Middle frontal gyrus (tissue), 1 donor: ENCODE results near the gene ANO2.

Experiments
- DNase-seq: peaks from one replicate; pipeline ENCODE4 v3.0.0-alpha.2; 2015; ENCODE audit warnings: low spot score; ENCODE audit errors: extremely low spot score

The ANO2 gene

DNA sequence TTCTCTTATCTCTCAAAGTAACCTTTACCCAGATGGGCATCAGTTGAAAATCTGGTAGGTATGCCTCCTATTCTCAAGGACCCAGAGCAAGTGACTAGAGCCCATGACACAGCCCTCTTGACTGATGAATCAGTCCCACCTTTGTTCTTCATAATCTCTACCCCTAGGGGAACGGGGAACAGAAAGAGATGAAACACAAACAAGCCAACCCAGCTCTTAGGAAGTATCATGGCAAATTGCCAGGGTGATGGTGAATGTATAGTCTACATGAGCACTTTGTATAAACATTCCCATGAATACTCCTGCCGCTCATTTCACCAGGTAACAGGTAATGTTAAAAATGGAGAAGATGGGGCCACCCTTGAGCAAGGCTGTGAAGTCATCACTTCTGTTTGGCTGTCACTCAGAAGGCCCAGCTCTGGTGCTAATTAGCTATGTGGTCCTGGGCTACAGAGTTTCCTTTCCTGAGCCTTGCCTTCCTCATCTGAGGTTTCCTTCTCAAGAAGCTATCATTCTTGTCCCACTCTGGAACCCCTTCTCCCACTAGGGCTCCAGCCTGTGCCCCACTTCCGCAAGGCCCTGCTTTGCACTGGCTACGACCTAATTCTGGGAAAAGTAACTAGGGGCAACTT, 161.7 kb downstream of the ANO2 start:
- DNase-seq = no peak

DNA sequence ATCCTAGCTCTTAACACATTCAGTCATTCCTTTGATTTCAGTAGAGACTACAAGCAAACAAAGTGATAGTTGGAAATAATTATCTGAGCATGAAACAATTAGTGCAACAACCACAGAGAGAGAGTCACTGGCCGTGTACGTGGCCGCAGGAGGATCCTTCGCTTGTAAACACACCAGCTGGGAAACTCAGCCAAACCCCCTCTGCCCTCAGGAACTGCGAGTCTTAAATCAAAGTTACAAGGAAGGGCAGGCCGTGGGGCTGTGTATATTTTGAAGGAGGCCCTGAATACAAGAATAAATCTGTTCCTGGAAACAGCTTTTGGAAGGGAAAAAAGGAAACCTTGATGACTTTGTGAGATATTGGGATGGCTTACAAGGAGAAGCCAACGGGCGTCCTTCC, 164.5 kb downstream of the ANO2 start:
- DNase-seq = no peak

DNA sequence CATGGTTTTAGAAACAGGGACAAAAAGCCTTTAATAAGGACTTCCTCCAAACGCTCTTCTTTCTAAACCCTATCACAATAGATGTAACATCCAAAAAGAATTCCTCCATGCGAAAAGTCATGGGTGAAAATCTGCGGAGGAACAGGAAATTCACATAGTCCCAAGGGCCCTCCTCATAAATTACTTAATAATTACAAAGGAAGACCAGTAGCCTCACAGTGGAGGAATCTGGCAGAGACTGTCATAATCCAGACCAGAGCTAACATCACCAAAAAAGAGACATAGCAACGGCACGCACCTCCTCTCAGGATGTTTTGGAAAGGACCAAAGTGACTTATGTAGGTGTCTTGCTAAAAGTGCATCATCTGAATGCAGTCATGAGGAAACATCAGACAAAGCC, 165.7 kb downstream of the ANO2 start:
- no peak for DNase-seq

DNA sequence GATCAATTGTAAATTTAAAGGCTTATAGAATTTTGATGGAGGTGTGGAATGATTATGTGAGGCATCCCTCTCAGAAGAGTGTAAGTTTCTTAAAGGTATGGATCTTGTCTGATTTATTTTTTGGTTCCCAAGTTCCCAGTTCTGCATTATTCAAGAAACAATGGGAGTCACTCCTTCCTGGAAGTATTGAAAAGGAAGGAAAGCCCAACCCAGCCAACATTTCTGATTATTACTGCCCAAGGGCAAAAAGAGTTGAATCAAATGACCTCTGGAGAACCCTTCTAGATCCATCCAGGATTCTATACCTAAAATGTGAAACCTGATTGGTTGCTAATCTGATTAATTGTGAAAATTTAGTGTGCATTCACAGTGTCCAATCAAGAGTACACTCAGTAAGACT, 166.2 kb downstream of the ANO2 start:
- no peak for DNase-seq

DNA sequence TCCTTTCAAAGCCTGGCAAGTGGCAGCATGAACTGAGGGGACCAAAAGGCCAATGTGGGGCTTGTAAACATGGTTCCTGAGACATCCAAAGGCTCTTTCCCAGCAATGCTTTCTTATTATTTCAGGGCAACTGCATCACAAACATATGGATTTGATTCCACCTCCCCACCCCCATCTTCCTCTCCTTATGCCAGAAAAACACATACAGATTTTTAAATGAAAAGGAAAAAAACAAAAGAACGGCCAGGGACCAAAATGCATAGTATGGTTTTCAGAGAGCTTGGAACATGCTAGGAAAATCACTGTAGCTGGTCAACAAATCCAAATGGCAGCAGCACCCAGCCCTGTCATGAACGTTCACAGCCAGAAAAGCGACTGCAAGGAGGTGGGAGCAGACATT, 167.6 kb downstream of the ANO2 start:
- no peak for DNase-seq

DNA sequence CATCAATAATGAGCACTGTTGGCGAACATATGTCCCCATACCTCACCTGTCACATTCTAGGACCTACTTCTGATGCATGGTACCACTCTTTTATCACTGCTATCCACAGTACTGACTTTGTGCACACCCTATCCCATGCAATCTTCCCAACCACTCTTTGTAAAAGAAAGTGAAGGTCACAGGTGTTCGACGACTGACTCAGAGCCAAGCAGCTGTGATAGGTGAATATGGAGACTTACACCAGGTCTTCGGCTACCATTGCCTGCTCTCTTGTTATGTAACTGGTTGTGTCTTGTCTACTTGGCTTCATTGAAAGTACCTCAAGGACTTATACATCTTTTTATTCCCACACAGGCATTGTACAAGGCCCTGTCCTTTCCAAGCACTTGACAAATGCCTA, 169.0 kb downstream of the ANO2 start:
- DNase-seq = no peak

DNA sequence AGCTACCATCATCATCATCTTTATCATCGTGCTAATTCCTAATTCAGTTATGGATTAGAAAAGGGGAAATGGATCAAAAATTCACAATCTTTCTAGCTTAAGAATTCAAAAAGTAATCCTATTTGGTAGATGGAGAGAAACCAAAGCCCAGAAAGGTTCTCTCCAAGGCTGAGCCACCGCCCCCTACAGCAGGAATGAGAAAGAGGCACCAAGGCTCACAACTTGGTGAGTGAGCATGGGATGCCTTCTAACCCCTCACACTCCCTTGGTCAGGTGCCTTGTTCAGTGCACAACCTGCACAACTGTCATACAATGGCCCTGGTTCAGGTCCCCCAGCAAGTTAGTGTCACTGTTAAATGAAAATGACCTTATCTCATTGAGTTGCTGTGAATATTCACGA, 171.5 kb downstream of the ANO2 start:
- DNase-seq = no peak

DNA sequence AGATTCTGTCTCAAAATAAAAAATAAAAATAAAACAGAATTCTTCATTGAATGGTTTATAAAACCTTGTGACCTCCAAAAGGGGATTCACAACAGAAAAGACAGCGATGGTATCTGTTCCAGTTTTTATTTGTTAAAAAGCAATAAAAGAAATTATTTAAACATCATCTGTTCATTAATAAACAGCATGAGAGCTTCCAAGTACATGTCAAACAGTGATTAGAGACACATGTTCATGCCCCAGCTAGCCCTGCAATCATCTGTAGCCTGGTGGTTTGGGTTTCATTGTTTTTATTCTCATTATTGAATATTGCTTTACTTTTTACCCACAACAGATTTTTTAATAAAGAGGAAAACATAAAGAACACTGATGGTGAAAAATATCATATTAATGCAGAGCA, 173.3 kb downstream of the ANO2 start:
- DNase-seq = no peak

DNA sequence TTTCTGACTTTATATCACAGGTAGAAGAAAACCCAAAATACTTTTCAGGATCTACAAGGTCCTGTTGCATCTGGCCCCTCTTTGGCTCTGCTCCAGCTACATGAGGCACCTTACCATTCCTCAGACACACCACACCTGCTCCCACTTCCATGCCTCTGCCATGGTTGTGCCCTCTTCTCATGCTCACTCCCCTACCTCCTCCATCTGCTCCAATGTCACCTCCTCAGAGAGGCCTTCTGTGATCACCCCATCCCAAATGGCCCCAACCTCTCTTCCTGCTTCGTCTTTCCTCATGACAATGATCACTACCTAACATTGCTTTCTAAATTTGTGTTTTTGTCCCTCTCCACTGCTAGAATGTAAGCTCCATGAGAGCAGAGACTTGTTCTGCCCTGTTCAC, 174.3 kb downstream of the ANO2 start:
- no peak for DNase-seq

DNA sequence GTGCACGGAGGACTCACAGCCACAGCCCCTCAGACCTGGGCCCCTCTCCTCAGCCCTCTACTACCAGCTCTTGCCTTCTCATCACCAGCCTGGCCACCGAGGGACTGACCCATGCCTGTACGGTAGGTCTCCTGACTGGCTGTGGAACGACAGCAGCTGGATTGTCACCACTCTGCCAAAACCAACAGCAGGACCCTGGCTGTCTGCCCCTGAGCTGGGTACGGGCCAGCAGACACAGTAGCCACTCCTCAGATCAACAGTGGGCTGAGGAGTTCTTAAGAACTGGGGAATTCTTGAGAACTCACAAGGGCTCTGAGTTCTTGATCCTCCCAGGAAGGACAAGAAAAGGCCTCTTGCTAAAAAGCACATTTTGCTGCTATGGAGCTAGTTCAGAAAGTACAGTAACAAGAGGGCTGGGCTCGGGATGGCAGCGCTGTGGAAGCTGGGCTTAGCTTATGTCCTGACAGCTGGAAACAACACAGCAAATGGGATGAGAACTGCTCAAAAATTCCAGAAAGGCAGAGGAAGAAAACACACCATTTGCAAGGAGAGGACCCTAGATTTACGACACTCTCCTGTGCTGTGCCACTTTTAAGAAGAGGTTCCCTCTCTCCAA, 176.4 kb downstream of the ANO2 start:
- no peak for DNase-seq

DNA sequence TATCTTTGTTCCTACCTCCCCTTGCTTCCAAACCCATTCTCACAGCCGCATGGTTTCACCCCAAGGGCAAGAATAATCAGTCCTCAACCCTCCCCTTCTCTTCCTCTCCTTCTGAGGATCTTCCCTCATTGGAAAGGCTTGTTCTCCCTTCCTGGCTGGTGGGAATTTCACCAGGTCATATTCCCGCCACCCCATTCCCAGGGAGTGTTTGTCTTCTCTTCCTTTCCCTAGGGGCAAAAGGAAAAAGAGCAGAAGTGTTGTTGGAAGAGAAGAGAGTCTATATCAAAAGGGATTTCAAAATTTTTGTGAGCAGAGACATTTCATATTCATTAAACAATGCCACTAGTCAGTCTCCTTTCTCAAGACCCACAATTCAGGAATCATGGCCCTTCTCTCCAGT, 176.9 kb downstream of the ANO2 start:
- DNase-seq = no peak

DNA sequence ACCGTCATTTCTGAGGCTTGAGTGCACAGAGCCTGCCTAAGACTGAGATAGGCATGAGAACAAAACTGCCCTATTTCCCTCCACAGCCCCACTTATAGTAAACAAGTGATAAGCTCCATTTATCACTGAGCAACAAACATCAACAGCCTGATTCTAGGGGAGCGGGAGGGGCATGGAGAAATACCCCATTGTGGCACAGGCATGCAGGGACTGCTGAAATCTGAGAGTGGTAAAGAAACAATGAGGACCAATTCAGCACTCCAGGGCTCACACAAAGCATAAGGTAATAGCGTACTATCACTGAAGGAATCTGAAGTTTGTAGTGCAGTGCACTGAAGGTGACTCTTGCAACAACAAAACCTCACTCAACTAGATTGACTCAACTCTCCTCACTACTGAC, 186.7 kb downstream of the ANO2 start:
- DNase-seq = no peak

DNA sequence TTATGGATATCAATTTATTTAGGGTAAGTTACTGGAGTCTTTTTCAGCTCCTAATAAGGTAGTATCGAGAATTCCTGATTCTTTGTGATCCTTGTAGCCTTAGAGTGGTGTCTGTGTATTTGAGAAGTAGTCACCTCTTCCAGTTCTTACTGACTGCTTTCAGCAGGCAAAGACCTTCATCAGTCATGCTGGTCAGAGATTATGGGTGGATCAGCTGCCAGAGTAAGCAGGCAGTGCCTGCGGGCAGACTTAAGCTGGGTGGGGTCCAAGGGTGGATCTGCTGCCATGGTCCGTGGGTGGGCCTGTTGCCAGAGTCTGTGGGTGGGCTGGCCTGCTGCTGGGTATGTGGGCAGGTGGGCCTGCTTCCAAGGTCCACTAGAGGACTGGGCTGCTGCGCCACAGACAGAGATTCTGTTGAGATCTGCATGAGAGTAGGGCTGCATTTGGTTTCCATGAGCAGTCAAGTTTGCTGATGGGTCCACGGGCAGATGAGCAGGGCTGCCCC, 188.7 kb downstream of the ANO2 start:
- no peak for DNase-seq

DNA sequence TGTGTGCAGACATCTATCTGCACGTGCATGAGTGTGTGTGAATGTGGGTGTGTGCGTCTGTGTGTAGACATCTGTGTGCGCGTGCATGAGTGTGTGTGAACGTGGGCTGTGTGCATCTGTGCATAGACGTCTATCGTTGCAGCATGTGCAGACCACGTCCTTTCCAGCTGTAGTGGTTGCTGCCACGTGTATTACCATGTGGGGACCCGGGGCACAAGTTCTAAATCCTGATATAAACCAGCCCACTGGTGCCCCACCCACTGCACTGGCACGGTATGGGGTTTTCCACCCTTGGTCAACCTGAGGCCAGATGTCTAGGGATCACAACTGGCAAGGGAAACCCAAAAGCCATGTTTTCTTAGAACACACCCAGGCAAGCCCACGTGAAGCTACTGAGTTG, 197.0 kb downstream of the ANO2 start:
- DNase-seq = no peak

DNA sequence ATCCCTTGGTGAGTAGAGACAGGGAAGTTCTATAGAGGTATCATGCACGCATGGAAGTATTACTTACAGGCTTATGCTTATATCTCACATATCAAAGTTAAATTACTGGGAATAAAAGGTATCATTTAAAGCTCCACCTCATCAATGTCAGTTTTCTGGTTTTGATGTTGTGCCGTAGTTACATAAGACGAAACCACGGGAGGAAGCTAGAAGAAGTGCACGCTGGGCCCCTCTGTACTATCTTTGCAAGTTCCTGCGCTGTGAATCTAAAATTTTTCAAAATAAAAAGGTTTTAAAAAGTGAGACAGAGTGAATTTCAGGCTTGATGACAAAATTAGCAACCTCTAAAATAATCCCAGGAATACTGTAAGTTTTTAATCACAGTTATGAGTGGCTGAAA, 198.1 kb downstream of the ANO2 start:
- no peak for DNase-seq

DNA sequence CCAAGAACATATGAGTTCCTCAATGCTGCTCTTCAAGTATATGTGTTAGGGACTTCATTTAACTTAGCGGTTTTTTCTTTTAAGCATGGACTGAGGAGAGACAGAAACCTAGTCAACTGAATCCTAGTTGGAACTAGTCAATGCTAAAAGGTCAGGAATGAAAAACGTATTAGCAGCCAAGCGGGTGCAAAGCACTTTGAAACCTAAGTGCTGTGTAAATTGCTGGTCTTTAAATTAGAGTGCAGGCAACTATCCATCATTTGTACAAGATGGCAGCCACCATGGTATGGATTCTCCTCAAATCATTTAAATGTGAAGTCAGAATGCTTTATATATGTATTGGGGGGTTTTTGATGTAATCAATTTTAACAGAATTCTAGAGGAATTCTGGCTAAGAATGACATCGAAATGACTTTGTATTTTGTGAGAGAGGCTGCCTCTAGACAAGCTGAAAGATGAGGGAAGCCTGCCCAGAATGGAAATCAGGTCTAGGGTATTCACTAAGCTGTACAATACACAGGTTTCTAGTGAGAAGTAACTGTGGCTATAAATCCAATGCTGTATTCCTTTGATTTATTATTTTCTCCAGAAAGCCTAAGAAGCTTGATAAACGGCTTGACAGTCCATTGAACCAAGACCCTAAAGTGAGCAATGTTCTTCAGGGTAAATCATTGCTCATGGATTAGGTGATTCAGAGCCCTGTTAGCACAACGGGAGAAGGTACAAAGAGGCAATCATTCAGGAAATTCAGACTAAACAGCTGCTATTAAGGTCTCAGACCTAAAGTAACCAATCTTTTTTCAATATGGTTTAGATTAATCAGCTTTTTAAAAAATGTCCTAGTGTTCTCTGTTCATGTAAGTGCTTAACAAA, 198.8 kb downstream of the ANO2 start:
- no peak for DNase-seq

DNA sequence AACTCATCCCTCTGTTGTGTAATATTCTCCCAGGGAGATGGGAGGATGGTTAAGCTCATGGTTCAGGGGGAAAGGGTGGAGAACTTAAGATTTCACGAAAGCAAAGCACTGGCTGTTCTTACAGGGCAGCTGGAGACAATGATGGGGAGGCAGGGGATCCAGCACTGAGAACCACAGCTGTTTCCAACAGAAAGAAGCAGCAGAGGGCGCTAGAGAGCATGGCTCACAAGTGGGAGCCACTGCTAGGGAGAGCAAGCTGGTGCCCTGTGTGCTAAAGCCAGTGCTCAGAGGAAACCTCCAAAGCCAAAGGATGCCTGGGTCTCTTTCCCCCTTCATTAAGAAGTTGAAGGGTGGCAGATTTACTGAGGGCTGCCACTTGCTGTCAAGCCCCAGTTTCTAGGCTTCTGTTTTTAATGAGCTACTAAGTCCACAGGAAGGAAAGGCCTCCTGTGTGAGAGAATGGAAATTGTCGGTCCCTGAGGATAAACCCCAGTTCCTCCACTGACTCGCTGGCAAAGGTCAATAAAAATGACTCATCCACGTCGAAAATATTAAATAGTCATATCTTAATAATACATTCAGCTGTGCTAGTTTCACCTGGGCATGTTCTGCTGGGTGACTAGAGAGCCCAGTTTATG, 199.7 kb downstream of the ANO2 start:
- no peak for DNase-seq

DNA sequence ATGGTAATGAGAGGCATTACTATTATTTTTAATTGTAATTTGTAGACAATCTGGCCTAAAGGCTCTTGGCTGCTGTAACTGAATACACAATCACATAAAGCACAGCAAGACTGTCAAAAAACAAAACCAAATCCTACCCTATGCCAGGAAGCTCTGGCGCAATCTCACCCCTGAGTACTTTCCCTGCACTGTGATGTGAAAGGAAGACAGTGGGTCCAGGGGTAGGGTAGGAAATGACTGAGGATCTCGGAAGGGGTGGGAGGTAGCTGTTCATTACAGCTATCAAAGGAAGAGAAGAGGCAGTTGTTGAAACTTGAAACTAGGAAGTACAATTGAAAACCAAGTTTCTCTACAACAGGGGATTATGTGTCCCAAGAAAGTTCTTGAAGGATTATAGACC, 202.8 kb downstream of the ANO2 start:
- DNase-seq = no peak

DNA sequence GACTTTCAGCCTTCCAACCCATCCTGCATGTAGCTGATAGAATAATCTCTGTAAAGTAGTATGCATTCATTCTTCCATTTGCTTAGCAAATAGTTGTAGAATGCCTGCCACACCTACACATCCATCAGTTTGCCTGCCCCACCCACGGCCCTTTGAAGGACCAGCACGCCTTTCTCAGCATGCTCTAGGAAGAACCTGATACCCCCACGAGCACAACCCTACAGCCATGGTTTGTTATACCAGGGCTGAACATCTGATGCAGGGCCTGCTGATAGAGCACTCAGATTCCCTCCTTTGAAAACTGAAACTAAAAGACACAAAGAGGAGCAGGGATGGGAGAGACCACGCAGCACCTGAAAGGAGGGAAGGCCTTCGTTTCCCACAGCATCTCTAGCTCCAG, 205.1 kb downstream of the ANO2 start:
- DNase-seq = no peak

DNA sequence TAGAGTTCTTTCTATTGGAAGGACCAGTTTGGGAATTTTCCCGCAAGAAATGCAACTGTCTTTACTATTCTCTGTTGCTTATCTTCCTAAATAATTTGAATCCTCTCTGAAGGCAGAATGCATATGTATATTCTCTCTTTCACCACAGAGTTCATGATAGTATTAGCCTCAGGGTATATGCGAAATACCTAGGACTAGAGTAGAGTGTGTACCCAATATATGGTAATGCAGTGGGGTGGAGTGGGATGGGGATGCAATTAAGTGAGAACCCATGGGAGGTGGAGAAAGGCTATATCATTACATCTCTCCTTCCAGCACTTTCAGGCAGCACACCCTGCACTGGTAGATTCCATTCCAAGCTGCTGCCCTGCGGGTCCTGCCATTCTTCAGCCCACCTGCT, 207.3 kb downstream of the ANO2 start:
- DNase-seq = no peak

DNA sequence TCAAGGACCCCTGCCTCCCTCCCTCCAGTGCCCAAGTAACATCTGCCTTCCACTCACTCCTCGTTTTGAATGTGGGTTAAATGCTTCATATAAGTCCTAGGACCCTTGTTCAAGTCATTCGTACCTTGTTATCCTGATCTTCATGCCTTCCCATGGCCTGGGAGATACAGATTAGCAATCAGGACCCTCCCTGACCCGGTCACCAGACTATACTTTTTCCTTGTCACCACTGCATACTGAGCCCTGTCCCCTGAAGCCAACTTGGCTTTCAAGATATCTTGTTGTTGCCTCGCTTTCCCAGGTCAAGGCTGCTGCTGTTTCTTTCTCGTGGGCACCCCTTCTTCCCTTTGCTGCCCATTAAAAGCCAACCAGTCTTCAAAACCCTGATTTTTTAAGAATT, 208.5 kb downstream of the ANO2 start:
- no peak for DNase-seq

DNA sequence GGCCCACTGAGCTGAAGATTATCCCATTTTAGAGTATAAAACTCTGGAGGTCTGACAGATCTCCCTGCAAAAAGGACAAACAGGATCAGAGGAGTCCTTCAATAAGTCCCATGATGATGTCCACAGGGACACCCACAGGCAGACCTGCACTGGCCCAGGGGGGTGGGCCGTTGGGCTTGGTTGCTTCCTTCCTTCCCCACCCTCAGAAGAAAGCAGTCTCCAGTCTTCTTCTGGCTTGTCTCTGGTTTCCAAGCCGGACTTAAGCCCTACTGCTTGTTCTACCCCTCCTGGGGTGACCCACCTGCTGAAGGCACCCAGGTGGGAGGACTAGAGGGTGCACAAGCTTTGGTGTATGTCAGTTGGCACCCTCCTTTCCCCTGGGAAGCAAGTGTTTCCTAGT, 209.0 kb downstream of the ANO2 start:
- no peak for DNase-seq
